Stimulated activated CD4-positive, alpha-beta T cell treated with anti-CD3 and anti-CD28 coated beads, Interleukin-1b, Interleukin-23, amount 100 ng/mL, for 48 hours (primary cell): ENCODE data around the gene SLC9A9.
"Not testable (repeated sequence)": the region's sequence is repeated elsewhere in the genome, so short reads cannot be mapped to it uniquely, and the experiment has no call there.

Experiments used
- DNase-seq: peaks from one replicate; pipeline ENCODE4 v3.0.0-alpha.2; 2020

SLC9A9 gene

GRCh38 chr3:143751643-143752178 is 96.6 kb downstream of the SLC9A9 start:
- DNase-seq: peak; percentile 12

- DNase-seq: no peak
Observed at GRCh38 chr3:143750841-143751240, 97.4 kb downstream of the SLC9A9 start.

- no peak for DNase-seq
Observed at GRCh38 chr3:143749926-143750325, 98.3 kb downstream of the SLC9A9 start.

- DNase-seq: no peak
Observed at GRCh38 chr3:143737065-143737464, 111.2 kb downstream of the SLC9A9 start.

DNA sequence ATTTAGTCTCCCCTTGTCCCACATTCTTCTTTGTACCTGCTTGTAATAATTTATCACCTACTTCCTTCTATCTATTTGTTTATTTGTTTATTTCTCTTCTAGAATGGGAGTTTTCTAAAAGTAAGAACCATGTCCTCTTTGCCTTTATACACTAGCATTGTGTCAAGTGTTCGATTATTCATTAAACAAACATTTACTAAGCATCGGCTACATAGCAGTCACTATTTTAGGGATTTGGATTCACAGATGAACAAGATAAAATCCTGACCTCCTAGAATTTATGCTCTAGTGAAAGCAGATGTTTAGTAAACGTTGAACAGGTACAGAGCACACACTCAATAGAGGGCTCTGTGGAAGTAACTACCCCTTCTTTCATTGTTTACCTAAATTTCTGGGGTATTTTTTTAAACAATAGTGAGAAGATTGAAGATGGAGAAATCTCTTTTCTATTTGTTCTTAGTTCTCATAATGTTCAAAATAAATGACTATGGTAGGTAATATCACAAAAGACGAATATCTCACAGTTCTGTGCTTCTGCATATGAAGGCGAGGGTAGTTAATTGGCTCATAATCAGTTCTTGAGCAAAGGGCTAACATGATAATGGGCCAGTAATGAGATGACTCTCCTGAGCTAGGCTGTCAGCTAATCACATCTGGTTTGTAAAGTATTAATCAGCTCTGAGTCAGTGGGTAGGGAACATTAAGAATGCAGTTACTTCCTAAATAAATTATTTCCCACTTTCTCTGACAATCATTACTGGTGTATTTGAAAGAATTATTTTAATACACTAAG is 111.9 kb downstream of the SLC9A9 start:
- DNase-seq: no peak

DNA sequence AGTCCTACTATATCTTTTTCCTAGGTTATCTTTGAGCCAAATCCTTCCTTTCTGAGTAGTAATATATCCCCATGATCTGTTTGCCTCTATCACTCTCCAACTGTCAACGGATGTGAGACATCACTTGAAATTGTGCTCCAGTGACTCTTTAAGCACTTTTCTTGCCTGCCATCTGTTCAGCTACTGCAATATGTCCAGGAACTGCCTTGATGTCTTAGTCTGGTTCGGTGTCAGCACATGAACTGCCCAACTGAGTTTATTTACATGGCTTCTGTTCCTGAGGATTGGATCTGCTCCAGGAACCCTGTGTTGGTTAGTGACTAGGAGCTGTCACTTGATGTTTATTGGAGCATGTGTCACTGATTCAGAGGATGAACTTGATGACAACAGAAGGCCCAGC is 116.5 kb downstream of the SLC9A9 start:
- no peak for DNase-seq

DNA sequence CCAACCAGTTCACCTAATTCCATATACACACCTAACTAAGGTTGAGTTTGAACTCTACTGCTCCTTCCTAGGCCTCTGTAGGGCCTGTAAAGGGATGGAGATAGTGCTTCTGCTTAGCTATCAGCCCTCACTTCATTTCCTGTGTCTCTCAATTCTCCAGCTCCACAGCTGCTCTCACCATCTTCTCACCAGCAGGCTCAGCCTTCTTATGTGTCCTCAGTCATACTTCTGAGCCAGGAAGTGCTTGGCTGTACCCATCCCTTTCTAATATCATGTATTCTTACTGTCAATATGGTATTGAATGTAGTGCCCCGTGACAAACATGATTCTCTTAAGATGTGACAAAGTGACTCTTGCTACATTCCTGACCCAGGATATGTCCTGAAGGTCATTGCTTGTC is 116.9 kb downstream of the SLC9A9 start:
- no peak for DNase-seq

GRCh38 chr3:143727391-143727790 is 120.9 kb downstream of the SLC9A9 start:
- no peak for DNase-seq

- DNase-seq: no peak
Observed at GRCh38 chr3:143726727-143727126, 121.5 kb downstream of the SLC9A9 start.

DNA sequence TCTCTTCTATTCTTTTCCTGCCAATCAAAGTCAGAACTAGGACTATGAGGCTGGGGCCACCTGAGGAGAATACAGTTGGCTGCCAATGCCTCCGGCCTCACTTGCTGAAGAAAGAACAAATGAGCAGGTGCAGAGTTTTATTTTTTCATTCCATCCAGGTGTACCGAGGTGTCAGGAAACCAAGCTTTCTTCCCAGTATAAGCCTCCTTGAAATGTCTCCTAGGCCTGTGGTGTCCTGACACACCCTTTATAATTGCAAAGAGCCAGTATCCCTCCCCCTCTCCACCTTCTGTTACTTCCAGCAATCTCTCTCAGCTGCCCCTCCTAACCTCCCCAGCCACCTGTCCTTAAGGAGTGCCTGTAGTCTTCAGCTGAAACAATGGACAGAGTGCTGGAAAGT is 127.9 kb downstream of the SLC9A9 start:
- DNase-seq: no peak

- DNase-seq: no peak
Observed at GRCh38 chr3:143718463-143718862, 129.8 kb downstream of the SLC9A9 start.

DNA sequence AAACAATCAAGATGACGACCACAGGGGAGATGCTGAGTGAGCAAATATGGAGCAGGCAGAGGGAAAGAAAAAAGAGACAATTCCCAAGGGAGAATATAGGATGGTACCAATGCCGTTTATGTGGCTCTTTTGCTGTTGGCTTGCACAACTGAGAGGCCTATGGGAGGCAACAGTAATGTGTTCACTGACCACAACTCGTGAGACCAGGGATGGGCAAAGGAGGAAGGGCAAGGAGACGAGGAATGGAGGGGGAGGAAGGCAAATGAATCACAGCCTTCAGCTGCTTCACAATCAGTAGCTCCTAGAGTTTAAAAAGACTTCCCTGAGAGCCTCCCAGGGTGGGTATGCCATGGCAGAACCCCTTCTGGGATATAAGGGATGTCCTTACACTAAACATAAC is 131.5 kb downstream of the SLC9A9 start:
- DNase-seq: no peak

- no peak for DNase-seq
Observed at GRCh38 chr3:143712522-143712921, 135.7 kb downstream of the SLC9A9 start.

- DNase-seq: no peak
Observed at GRCh38 chr3:143707848-143708247, 140.4 kb downstream of the SLC9A9 start.

- DNase-seq: no peak
Observed at GRCh38 chr3:143700431-143700975, 147.8 kb downstream of the SLC9A9 start.

DNA sequence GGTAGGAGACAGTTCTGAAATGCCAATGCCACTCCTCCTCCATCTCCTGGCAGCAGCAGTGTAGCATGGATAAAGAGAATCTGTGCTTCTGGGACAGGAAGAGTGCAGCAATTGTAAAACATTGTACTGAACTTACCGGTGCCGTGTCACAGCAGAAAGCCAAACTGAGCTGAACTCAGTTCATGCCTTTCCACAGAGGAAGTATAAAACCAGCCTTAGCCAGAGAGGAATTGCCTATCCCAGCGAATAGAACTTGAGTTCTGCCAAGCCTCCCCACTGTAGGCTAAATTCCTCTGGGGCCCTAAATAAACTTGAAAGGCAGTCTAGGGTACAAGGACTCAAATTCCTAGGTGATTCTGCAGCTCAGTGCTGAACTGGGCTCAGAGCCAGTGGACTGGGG is 148.8 kb downstream of the SLC9A9 start:
- no peak for DNase-seq

GRCh38 chr3:143698682-143699303 is 149.5 kb downstream of the SLC9A9 start:
- no peak for DNase-seq

GRCh38 chr3:143697975-143698374 is 150.3 kb downstream of the SLC9A9 start:
- DNase-seq: no peak

- DNase-seq: not testable (repeated sequence)
Observed at GRCh38 chr3:143695333-143695732, 152.9 kb downstream of the SLC9A9 start.

- no peak for DNase-seq
Observed at GRCh38 chr3:143693506-143693905, 154.8 kb downstream of the SLC9A9 start.

DNA sequence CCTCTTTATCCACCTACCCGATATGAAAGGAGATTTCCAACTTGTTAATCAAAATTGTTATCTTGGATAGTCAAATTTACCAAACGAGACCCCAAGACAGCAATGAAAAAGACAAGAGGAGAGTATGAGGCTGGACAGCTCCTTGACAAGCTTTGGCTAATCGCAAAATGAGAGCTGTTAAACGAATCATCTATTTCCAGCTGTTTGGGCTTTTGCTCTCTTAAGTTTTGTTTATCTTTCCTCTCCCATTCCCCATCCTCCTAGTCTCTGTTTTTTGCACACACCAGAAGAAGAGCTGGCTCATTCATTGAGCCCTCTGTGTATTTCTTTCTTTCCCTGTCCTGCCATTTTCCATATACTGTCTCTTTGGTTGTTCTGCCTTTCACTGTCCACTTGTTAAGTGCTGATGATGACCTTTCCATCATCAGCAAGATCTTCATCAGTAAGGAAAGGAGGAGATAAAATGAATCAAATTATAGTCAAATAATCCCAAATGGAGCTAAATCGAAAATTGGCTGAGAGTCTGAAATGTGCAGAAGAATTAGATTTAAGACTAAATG is 161.6 kb downstream of the SLC9A9 start:
- DNase-seq: no peak

DNA sequence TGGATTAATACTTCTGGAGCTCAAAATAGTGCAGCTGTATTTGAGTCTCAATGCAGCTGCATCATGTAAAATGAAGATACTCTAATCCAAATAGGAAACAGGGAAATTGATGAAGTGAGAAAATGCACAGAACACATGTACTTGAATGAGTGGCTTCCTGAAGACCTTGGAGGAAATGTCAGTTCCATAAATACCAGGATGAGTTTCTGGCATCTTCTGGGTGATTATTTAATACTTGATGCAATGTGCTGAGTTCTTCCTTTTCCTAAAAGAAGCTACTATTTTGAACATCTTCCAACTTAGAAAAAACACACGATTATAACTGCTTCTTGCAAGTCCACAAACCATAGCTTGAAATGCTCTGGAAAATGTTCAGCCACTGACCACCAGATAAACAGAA is 162.8 kb downstream of the SLC9A9 start:
- no peak for DNase-seq

- no peak for DNase-seq
Observed at GRCh38 chr3:143677430-143677829, 170.8 kb downstream of the SLC9A9 start.

GRCh38 chr3:143676747-143677146 is 171.5 kb downstream of the SLC9A9 start:
- no peak for DNase-seq
